WTC11 (cell line): ENCODE data around the gene ZDHHC8. TPM values are rescaled to one million over a fixed set of nuclear protein-coding genes. Genes with fewer than 3 reads are reported as not detected.

ENCODE experiments used
- ATAC-seq: fragments of 200-7000 bp; cut with Tn5 transposase; 2 replicates; pipeline ENCODE4 v1.10.0; 2021; ENCODE audit warnings: mild to moderate bottlenecking, moderate library complexity
- CTCF ChIA-PET: fragments of 300-600 bp; sonication (Branson Sonifier 250); formaldehyde crosslinking; loops from one replicate; lab custom pipeline; 2021; ENCODE audit warnings: antibody characterized with exemption; lab: Charles Lee
- POLR2A ChIA-PET: fragments of 350-600 bp; sonication (Branson Sonifier 250); formaldehyde crosslinking; loops from one replicate; lab custom pipeline; 2021; ENCODE audit warnings: antibody characterized with exemption; lab: Charles Lee
- DNase-seq: peaks from one replicate; pipeline ENCODE4 v3.0.0; 2021; ENCODE audit warnings: low spot score
- H3K27ac Mint-ChIP-seq: 2 replicates; pipeline ENCODE4 v1.8.0; 2021; ENCODE audit warnings: mixed read lengths
- H3K27me3 Mint-ChIP-seq: 2 replicates; pipeline ENCODE4 v1.8.0; 2021; ENCODE audit warnings: low read depth, mild to moderate bottlenecking, moderate library complexity, mixed read lengths
- H3K36me3 Mint-ChIP-seq: 2 replicates; pipeline ENCODE4 v1.8.0; 2021; ENCODE audit warnings: mixed read lengths
- H3K4me1 Mint-ChIP-seq: 2 replicates; pipeline ENCODE4 v1.8.0; 2022; ENCODE audit warnings: mixed read lengths
- H3K4me3 Mint-ChIP-seq: 2 replicates; pipeline ENCODE4 v1.8.0; 2021; ENCODE audit warnings: mild to moderate bottlenecking, moderate library complexity, mixed read lengths
- H3K9me3 Mint-ChIP-seq: 2 replicates; pipeline ENCODE4 v1.8.0; 2021; ENCODE audit warnings: mixed read lengths
- ATF2 ChIP-seq: sonication (generic); formaldehyde crosslinking; IDR thresholded peaks from 2 replicates; pipeline ENCODE4 v1.8.1; 2022; ENCODE audit warnings: low read depth, missing genetic modification reagents, borderline replicate concordance
- ATF6 ChIP-seq: sonication (generic); formaldehyde crosslinking; IDR thresholded peaks from 2 replicates; pipeline ENCODE4 v1.8.1; 2023; ENCODE audit warnings: mild to moderate bottlenecking, missing genetic modification reagents
- E2F4 ChIP-seq: sonication (generic); formaldehyde crosslinking; IDR thresholded peaks from 2 replicates; pipeline ENCODE4 v1.8.1; 2022; ENCODE audit warnings: low read depth, mild to moderate bottlenecking, moderate library complexity, missing genetic modification reagents, borderline replicate concordance
- E2F5 ChIP-seq: sonication (generic); formaldehyde crosslinking; IDR thresholded peaks from 2 replicates; pipeline ENCODE4 v1.8.1; 2022; ENCODE audit warnings: mild to moderate bottlenecking, moderate library complexity, missing genetic modification reagents
- FOXJ3 ChIP-seq: sonication (generic); formaldehyde crosslinking; IDR thresholded peaks from 2 replicates; pipeline ENCODE4 v1.9.0; 2021; ENCODE audit warnings: missing genetic modification reagents, mild to moderate bottlenecking, borderline replicate concordance
- FOXP1 ChIP-seq: sonication (generic); formaldehyde crosslinking; IDR thresholded peaks from 2 replicates; pipeline ENCODE4 v1.8.0; 2022; ENCODE audit warnings: missing genetic modification reagents, mild to moderate bottlenecking, moderate library complexity, borderline replicate concordance
- GABPB1 ChIP-seq: sonication (generic); formaldehyde crosslinking; IDR thresholded peaks from 2 replicates; pipeline ENCODE4 v1.8.1; 2023; ENCODE audit warnings: mild to moderate bottlenecking, missing genetic modification reagents
- GRHL2 ChIP-seq: fragments of 250-450 bp; sonication (Bioruptor Pico); IDR thresholded peaks from 2 replicates; pipeline ENCODE4 v1.8.0; 2022; ENCODE audit warnings: mild to moderate bottlenecking, moderate library complexity; ENCODE audit not compliant: insufficient replicate concordance, severe bottlenecking
- MYBL2 ChIP-seq: sonication (generic); formaldehyde crosslinking; IDR thresholded peaks from 2 replicates; pipeline ENCODE4 v1.8.1; 2023; ENCODE audit warnings: mild to moderate bottlenecking, moderate library complexity, missing genetic modification reagents
- NFYB ChIP-seq: sonication (generic); formaldehyde crosslinking; conservative IDR thresholded peaks from 2 replicates; pipeline ENCODE4 v1.8.0; 2022; ENCODE audit warnings: low read depth, missing genetic modification reagents
- NR1H2 ChIP-seq: sonication (generic); formaldehyde crosslinking; IDR thresholded peaks from 2 replicates; pipeline ENCODE4 v1.9.0; 2021; ENCODE audit warnings: mild to moderate bottlenecking, moderate library complexity, missing genetic modification reagents
- PRDM15 ChIP-seq: sonication (generic); formaldehyde crosslinking; IDR thresholded peaks from 2 replicates; pipeline ENCODE4 v1.8.0; 2022; ENCODE audit warnings: missing genetic modification reagents
- PREB ChIP-seq: sonication (generic); formaldehyde crosslinking; IDR thresholded peaks from 2 replicates; pipeline ENCODE4 v1.8.1; 2022; ENCODE audit warnings: mild to moderate bottlenecking, missing genetic modification reagents, moderate library complexity, borderline replicate concordance
- SMAD3 ChIP-seq: sonication (generic); formaldehyde crosslinking; IDR thresholded peaks from 2 replicates; pipeline ENCODE4 v1.8.0; 2022; ENCODE audit warnings: missing genetic modification reagents, mild to moderate bottlenecking, borderline replicate concordance
- SP1 ChIP-seq: sonication (generic); formaldehyde crosslinking; conservative IDR thresholded peaks from 2 replicates; pipeline ENCODE4 v1.8.1; 2022; ENCODE audit warnings: missing genetic modification reagents
- STAT6 ChIP-seq: sonication (generic); formaldehyde crosslinking; conservative IDR thresholded peaks from 2 replicates; pipeline ENCODE4 v1.8.1; 2023; ENCODE audit warnings: mild to moderate bottlenecking, low read depth, missing genetic modification reagents, moderate library complexity
- TCF7 ChIP-seq: sonication (generic); formaldehyde crosslinking; IDR thresholded peaks from 2 replicates; pipeline ENCODE4 v1.8.0; 2022; ENCODE audit warnings: mild to moderate bottlenecking, low read depth, missing genetic modification reagents, moderate library complexity
- ZBTB43 ChIP-seq: sonication (generic); formaldehyde crosslinking; IDR thresholded peaks from 2 replicates; pipeline ENCODE4 v1.8.1; 2023; ENCODE audit warnings: mild to moderate bottlenecking, missing genetic modification reagents
- ZNF423 ChIP-seq: fragments of 250-450 bp; sonication (Bioruptor Pico); IDR thresholded peaks from 2 replicates; pipeline ENCODE4 v2.1.2; 2022; ENCODE audit warnings: mild to moderate bottlenecking, moderate library complexity
- ZNF512 ChIP-seq: sonication (generic); formaldehyde crosslinking; IDR thresholded peaks from 2 replicates; pipeline ENCODE4 v1.8.1; 2022; ENCODE audit warnings: missing genetic modification reagents, borderline replicate concordance
- total RNA-seq: library from RNA; stranded (reverse); gene quantifications from 3 replicates; pipeline ENCODE4 v1.2.3, GENCODE V29; 2021

The ZDHHC8 gene
- total RNA-seq, 1 experiment from 2014 or later = 79.7 TPM

- no peak for TF ChIP-seq ZBTB43
- no peak for TF ChIP-seq STAT6 (CRISPR knock-in tag)
- TF ChIP-seq E2F5 (CRISPR knock-in tag) = no peak
- TF ChIP-seq ZNF423 = no peak
- no peak for TF ChIP-seq FOXJ3 (CRISPR knock-in tag)
- no peak for TF ChIP-seq ZNF512 (CRISPR knock-in tag)
- TF ChIP-seq FOXP1 = no peak
- no peak for TF ChIP-seq ATF6 (CRISPR knock-in tag)
- TF ChIP-seq SMAD3 (CRISPR knock-in tag) = no peak
- no peak for TF ChIP-seq NFYB (CRISPR knock-in tag)
- no peak for TF ChIP-seq PRDM15 (CRISPR knock-in tag)
- TF ChIP-seq GRHL2 (CRISPR knock-in tag) = no peak
- no peak for TF ChIP-seq E2F4
- TF ChIP-seq PREB (CRISPR knock-in tag) = no peak
- no peak for TF ChIP-seq GABPB1 (CRISPR knock-in tag)
- no peak for TF ChIP-seq TCF7
- no peak for TF ChIP-seq MYBL2 (CRISPR knock-in tag)
- TF ChIP-seq SP1 (CRISPR knock-in tag) = no peak
- no peak for TF ChIP-seq ATF2 (CRISPR knock-in tag)
- TF ChIP-seq NR1H2 (CRISPR knock-in tag) = no peak
- TF ChIP-seq, all 79 proteins: peak for 0
- Mint-ChIP-seq H3K27ac (no peak overlapping the region), H3K9me3 (no peaks in the 10 kb centered on the region), H3K36me3 (peaks cover 3% of the 10 kb centered on the region; the same call in 1 of the 2 replicates), H3K4me1 (0 out of 2 replicates have a peak, but pooled peaks cover 6% of the 10 kb centered on the region), H3K4me3 (peak overlapping the region; percentile 62), H3K27me3 (no peaks in the 10 kb centered on the region)
- DNase-seq (no peak), ATAC-seq (no peak)
- CTCF ChIA-PET = no interaction called here
- POLR2A ChIA-PET = no interaction called here
Measured at GRCh38 chr22:20132686-20133246, 1.2 kb downstream of the ZDHHC8 start.
